EH (cell line): Measurements from ENCODE around the gene DHX34.
"Not testable (repeated sequence)": the region's sequence is repeated elsewhere in the genome, so short reads cannot be mapped to it uniquely, and the experiment has no call there.

Experiments used
- DNase-seq: peaks from one replicate; pipeline ENCODE4 v3.0.0-alpha.2; 2015; ENCODE audit warnings: low read depth

The DHX34 gene

GRCh38 chr19:47390533-47391488 is 41.7 kb downstream of the DHX34 start:
- no peak for DNase-seq

DNA sequence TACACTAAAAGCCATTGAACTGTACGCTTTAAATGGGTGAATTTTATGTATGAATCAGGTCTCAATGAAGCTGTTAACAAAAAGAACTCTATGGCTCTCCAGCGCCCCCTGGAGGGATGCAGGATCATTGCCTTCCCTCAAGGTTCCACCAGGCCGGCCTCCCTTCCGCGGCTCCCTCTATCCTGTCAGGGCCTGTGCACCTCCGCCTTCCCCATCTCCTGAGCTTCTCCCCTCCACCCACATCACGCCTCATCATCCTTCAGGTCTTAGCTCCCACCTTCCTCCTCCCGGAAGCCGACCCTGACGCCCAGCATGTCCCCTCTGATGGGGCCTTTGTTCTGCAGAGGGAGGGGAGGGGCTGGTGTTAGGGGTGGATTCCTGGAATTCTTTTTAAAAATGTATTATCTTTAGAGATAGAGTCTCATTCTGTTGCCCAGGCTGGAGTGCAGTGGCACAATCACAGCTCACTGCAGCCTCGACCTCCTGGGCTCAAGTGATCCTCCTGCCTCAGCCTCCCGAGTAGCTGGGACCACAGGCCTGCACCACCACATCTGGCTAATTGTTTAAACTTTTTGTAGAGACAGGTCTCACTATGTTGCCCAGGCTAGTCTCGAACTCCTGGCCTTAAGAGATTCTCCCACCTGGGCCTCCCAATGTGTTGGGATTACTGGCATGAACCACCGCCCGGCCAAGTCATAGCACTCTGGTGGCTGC is 42.6 kb downstream of the DHX34 start:
- DNase-seq, result peak; percentile 77

DNA sequence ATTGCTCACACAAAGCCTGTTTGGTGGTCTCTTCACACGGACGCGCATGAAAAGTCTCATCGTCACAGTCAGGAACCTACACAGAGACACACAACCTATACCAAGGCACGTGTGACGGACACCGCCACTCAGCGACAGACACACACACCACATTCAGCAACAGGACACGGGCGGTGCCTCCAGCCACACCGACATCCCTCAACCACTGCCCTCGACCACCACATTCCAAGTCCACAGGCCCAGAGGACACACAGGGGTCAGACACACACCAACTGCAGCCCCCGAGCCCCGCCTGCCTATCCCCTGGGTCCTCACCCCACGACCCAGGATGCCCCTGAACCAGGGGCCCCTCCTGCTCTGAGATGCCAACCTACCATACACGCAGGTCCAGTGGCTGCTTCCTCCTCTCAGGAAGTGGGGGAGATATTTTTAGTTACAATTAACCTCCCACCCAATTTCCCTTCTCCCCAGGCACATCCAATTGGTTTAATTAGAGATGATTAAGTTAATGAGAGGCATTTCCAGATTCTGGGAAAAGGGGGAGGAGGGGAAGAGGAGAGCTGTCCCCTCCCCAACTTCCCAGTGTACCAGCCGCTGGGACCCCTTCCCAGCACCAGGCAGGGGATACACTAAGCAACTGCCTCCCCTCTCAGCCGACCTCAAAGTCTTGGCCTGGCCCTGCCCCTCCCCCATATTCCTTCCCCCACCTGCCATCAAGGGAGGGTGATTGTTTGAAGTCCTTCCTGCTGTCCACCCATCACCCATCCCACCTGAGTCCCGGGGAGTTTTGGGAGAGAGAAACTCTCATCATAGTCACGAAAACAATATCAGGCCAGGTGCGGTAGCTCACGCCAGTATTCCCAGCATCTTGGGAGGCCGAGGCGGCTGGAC is 49.8 kb downstream of the DHX34 start:
- DNase-seq, result no peak

- no peak for DNase-seq
These were observed 53.4 kb downstream of the DHX34 start for GRCh38 chr19:47402504-47402903.

GRCh38 chr19:47404334-47405196 is 55.5 kb downstream of the DHX34 start:
- DNase-seq, result no peak

GRCh38 chr19:47405197-47405550 is 56.1 kb downstream of the DHX34 start:
- no peak for DNase-seq

- no peak for DNase-seq
These were observed 56.8 kb downstream of the DHX34 start for GRCh38 chr19:47405854-47406417.

GRCh38 chr19:47406711-47407416 is 57.7 kb downstream of the DHX34 start:
- no peak for DNase-seq

GRCh38 chr19:47407417-47407774 is 58.3 kb downstream of the DHX34 start:
- no peak for DNase-seq

GRCh38 chr19:47408156-47408938 is 59.2 kb downstream of the DHX34 start:
- DNase-seq, result no peak

GRCh38 chr19:47411101-47411500 is 62.0 kb downstream of the DHX34 start:
- peak; percentile 29 for DNase-seq

DNA sequence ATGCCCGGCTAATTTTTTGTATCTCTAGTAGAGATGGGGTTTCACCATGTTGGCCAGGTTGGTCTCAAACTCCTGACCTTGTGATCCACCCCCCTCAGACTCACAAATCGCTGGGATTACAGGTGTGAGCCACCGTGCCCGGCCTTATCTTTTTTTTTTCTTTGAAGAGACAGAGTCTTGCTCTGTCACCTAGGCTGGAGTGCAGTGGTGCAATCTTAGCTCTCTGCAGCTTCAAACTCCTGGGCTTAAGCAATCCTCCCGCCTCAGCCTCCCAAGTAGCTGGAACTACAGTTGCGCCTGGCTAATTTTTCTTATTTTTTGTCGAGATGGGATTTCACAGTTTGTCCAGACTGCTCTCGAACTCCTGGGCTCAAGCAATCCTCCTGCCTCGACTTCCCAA is 62.6 kb downstream of the DHX34 start:
- not testable (repeated sequence) for DNase-seq

- DNase-seq, result no peak
These were observed 64.8 kb downstream of the DHX34 start for GRCh38 chr19:47413941-47414340.

GRCh38 chr19:47414469-47414868 is 65.4 kb downstream of the DHX34 start:
- no peak for DNase-seq

DNA sequence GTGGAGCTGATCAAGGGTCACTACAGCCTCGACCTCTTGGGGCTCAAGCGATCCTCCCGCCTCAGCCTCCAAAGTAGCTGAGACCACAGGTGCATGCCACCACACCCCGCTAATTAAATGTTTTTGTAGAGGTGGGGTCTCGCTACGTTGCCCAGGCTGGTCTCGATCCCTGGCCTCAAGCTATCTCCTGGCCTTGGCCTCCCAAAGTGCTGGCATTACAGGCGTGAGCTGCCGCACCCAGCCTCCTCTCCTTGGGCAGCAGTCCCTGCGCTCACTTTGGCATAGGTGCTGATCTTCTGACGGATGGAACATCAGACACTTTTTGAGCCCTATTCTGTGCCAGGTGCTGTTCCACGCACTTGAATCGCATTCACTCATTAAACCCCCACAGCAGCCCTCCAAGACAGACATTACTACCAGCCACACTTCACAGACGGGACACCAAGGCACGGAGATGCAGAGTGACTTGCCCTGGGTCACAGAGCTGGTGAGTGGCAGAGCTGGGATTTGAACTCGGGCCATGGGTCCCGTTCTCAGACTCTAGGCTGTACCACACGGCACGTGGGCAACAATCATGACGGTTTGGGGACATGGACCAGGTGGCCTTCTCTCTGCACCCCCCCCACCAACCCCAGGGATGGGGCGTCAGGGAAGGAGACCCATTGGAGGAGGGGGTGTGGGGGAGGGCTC is 67.0 kb downstream of the DHX34 start:
- no peak for DNase-seq

GRCh38 chr19:47416643-47416985 is 67.5 kb downstream of the DHX34 start:
- no peak for DNase-seq

DNA sequence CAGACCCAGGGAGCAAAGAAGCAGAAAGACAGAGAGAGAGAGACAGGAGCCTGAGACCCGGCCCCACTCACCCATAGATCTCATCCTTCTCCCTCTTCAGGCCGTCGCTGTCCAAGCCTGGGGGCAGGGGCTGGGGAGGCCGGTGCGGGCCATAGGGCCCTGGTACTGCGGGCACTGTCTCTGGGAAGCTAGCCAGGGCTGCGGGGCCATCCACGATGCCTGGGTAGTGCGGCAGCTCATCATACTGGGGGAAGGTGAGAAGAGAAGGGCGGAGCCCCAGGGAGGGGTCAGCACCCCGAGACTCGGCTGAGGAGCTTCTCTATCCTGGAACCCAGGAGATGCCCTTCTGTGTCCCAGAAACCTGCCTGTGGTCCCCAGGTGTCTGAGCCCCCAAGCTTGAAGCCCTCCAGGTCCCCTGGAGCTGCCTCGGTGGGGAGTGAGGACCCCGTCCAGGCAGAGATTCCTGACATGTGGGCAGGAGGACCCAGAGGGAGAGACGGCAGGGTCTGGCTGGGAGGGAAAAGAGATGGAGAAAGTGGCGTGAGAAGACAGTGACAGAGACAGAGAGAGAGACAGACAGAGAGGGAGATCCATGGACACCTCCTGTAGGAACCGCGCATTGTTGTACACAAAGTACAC is 68.1 kb downstream of the DHX34 start:
- no peak for DNase-seq
